Smooth muscle cell (in vitro differentiated cells): ENCODE results near the gene BCL2. TPM values are rescaled to one million over a fixed set of nuclear protein-coding genes. Genes with fewer than 3 reads are reported as not detected.

Source experiments
- DNase-seq: peaks from one replicate; lab custom pipeline; 2025; ENCODE audit not compliant: unreplicated experiment; lab: John Stamatoyannopoulos, UW
- H2AFZ ChIP-seq: fragments of 200-600 bp; sonication (generic); 2 replicates; pipeline ENCODE4 v1.6.0; 2016; ENCODE audit warnings: antibody characterized with exemption, low read depth, mild to moderate bottlenecking
- H3F3A ChIP-seq: fragments of 200-600 bp; sonication (generic); 2 replicates; pipeline ENCODE4 v1.6.0; 2017; ENCODE audit warnings: antibody characterized with exemption, low read depth
- H3K27ac ChIP-seq: fragments of 200-600 bp; sonication (generic); 2 replicates; pipeline ENCODE4 v1.5.1; 2016; ENCODE audit warnings: low read depth, mild to moderate bottlenecking
- H3K27me3 ChIP-seq: fragments of 200-600 bp; sonication (generic); 2 replicates; pipeline ENCODE4 v1.6.1; 2016; ENCODE audit warnings: low read depth, mild to moderate bottlenecking
- H3K36me3 ChIP-seq: fragments of 200-600 bp; sonication (generic); 2 replicates; pipeline ENCODE4 v1.5.1; 2016; ENCODE audit warnings: low read depth
- H3K4me1 ChIP-seq: fragments of 200-600 bp; sonication (generic); 2 replicates; pipeline ENCODE4 v1.5.1; 2016; ENCODE audit warnings: low read depth
- H3K4me2 ChIP-seq: fragments of 200-600 bp; sonication (generic); 2 replicates; pipeline ENCODE4 v1.6.0; 2016; ENCODE audit warnings: mild to moderate bottlenecking
- H3K4me3 ChIP-seq: fragments of 200-600 bp; sonication (generic); 2 replicates; pipeline ENCODE4 v1.5.1; 2016; ENCODE audit warnings: mild to moderate bottlenecking
- H3K79me2 ChIP-seq: fragments of 200-600 bp; sonication (generic); 2 replicates; pipeline ENCODE4 v1.6.0; 2016; ENCODE audit warnings: low read depth, mild to moderate bottlenecking
- H3K9ac ChIP-seq: fragments of 200-600 bp; sonication (generic); 2 replicates; pipeline ENCODE4 v1.6.0; 2016; ENCODE audit warnings: low read depth
- H3K9me3 ChIP-seq: fragments of 200-600 bp; sonication (generic); replicated peaks from 2 replicates; pipeline ENCODE4 v1.5.1; 2016; ENCODE audit warnings: low read depth
- H4K20me1 ChIP-seq: fragments of 200-600 bp; sonication (generic); 2 replicates; pipeline ENCODE4 v1.6.0; 2016; ENCODE audit warnings: low read depth
- CTCF ChIP-seq: fragments of 200-600 bp; sonication (generic); IDR thresholded peaks from 2 replicates; pipeline ENCODE4 v1.5.1; 2017; ENCODE audit warnings: borderline replicate concordance, mild to moderate bottlenecking, antibody characterized with exemption; ENCODE audit not compliant: insufficient read depth, poor library complexity, severe bottlenecking
- WGBS: methylation state at CpG from one replicate; pipeline ENCODE4 v1.1.7; 2016; ENCODE audit warnings: low lambda C conversion rate; 5-methylcytosine and 5-hydroxymethylcytosine counted together
- polyA plus RNA-seq: library from polyadenylated mRNA; unstranded; fragments of >200 nt; fragmentation: Nextera tagmentation; extraction: Ambion mirVana; gene quantifications from 2 replicates; pipeline ENCODE4 v1.2.1, GENCODE V29; 2016
- total RNA-seq: library from RNA; depleted of rRNA; stranded (reverse); fragments of >200 nt; gene quantifications from 2 replicates; pipeline ENCODE4 v1.2.3, GENCODE V29; 2014

The BCL2 gene
- total and polyA plus RNA-seq, 2 experiments from 2014 or later = 0.85 TPM; not detected in 1

- H3K79me2 ChIP-seq = no peaks in the 10 kb centered on the region
- H3K4me2 ChIP-seq = no peak overlapping the region
- no peak overlapping the region for H3K4me3 ChIP-seq
- no peaks in the 10 kb centered on the region for H3K27me3 ChIP-seq
- H4K20me1 ChIP-seq = no peaks in the 10 kb centered on the region
- no peaks in the 10 kb centered on the region for H3K4me1 ChIP-seq
- no peak overlapping the region for H3K27ac ChIP-seq
- TF ChIP-seq CTCF = no peak
- no peaks in the 10 kb centered on the region for H3K36me3 ChIP-seq
- no peaks in the 10 kb centered on the region for H3K9me3 ChIP-seq
- H2AFZ ChIP-seq = no peak overlapping the region
- no peak overlapping the region for H3K9ac ChIP-seq
- WGBS = 67% methylated on average over 6 of the region's 6 CpGs
- no peaks in the 10 kb centered on the region for H3F3A ChIP-seq
- DNase-seq = no peak
Observed at GRCh38 chr18:63213331-63213900, 106.2 kb downstream of the BCL2 start.

GRCh38 chr18:63210521-63210920 is 109.0 kb downstream of the BCL2 start:
- WGBS = 73% methylated on average over 3 of the region's 3 CpGs
- no peak overlapping the region for H3K4me3 ChIP-seq

GRCh38 chr18:63208676-63209075 is 110.9 kb downstream of the BCL2 start:
- no peak for DNase-seq
- Histone ChIP-seq H3K79me2 (no peaks in the 10 kb centered on the region), H4K20me1 (no peaks in the 10 kb centered on the region), H2AFZ (no peak overlapping the region), H3K4me1 (no peaks in the 10 kb centered on the region), H3K9ac (no peak overlapping the region), H3K27ac (no peak overlapping the region), H3K27me3 (peaks cover 17% of the 10 kb centered on the region), H3F3A (no peaks in the 10 kb centered on the region), H3K4me3 (no peak overlapping the region), H3K4me2 (no peak overlapping the region), H3K36me3 (no peaks in the 10 kb centered on the region), H3K9me3 (no peaks in the 10 kb centered on the region)
- WGBS = 83% methylated on average over 3 of the region's 3 CpGs
- no peak for TF ChIP-seq CTCF

More at GRCh38 chr18:63210521-63210920, 109.0 kb downstream of the BCL2 start:
- no peaks in the 10 kb centered on the region for H3K9me3 ChIP-seq
- no peak overlapping the region for H3K4me2 ChIP-seq
- no peak overlapping the region for H3K9ac ChIP-seq
- no peaks in the 10 kb centered on the region for H3K36me3 ChIP-seq
- no peaks in the 10 kb centered on the region for H3K79me2 ChIP-seq
- no peaks in the 10 kb centered on the region for H4K20me1 ChIP-seq
- no peak for TF ChIP-seq CTCF
- no peak overlapping the region for H3K27ac ChIP-seq
- H3F3A ChIP-seq = no peaks in the 10 kb centered on the region
- H3K4me1 ChIP-seq = no peaks in the 10 kb centered on the region
- no peak overlapping the region for H2AFZ ChIP-seq
- H3K27me3 ChIP-seq = peaks cover 11% of the 10 kb centered on the region
- DNase-seq = no peak

GRCh38 chr18:63207835-63208234 is 111.7 kb downstream of the BCL2 start:
- H3K9me3 ChIP-seq = no peaks in the 10 kb centered on the region
- H3F3A ChIP-seq = no peaks in the 10 kb centered on the region
- WGBS = 93% methylated on average over 1 of the region's 1 CpG
- no peak for TF ChIP-seq CTCF
- no peak overlapping the region for H3K27ac ChIP-seq
- no peak for DNase-seq
- H3K9ac ChIP-seq = no peak overlapping the region
- peaks cover 17% of the 10 kb centered on the region for H3K27me3 ChIP-seq
- H2AFZ ChIP-seq = no peak overlapping the region
- H3K4me2 ChIP-seq = no peak overlapping the region
- no peak overlapping the region for H3K4me3 ChIP-seq
- no peaks in the 10 kb centered on the region for H3K79me2 ChIP-seq
- H4K20me1 ChIP-seq = no peaks in the 10 kb centered on the region
- H3K4me1 ChIP-seq = no peaks in the 10 kb centered on the region
- no peaks in the 10 kb centered on the region for H3K36me3 ChIP-seq
